ENCODE measurements around the gene ADAMTS19.

ADAMTS19 gene

DNA sequence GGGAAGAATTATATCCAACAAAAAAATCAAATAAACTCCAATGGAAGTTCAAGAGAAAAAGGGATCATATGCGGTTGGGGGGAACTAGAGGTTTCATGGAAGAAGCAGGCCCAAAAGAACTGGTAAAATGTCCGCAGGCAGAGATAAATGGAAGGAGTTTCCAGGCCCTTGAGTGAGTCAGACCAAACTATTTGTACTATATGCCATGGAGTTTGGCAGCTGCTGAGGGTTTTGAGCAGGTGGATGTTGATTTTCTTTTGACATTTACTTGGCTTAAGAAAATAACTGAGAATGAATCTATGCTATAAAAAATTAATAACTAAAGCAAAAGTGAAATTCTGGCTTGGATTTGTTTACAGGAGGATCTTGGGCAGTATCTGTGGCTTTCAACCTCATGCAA is 321.5 kb downstream of the ADAMTS19 start:
- Histone ChIP-seq H3K9me3 (no peaks in the 10 kb centered on the region), H3K4me3 (no peak overlapping the region), H3K36me3 (no peaks in the 10 kb centered on the region), H3K27me3 (no peaks in the 10 kb centered on the region), H3K4me1 (no peaks in the 10 kb centered on the region), H3K27ac (no peak overlapping the region)
- TF ChIP-seq, protein P1, sequence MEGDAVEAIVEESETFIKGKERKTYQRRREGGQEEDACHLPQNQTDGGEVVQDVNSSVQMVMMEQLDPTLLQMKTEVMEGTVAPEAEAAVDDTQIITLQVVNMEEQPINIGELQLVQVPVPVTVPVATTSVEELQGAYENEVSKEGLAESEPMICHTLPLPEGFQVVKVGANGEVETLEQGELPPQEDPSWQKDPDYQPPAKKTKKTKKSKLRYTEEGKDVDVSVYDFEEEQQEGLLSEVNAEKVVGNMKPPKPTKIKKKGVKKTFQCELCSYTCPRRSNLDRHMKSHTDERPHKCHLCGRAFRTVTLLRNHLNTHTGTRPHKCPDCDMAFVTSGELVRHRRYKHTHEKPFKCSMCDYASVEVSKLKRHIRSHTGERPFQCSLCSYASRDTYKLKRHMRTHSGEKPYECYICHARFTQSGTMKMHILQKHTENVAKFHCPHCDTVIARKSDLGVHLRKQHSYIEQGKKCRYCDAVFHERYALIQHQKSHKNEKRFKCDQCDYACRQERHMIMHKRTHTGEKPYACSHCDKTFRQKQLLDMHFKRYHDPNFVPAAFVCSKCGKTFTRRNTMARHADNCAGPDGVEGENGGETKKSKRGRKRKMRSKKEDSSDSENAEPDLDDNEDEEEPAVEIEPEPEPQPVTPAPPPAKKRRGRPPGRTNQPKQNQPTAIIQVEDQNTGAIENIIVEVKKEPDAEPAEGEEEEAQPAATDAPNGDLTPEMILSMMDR (IDR thresholded peaks at IDR 0.05): no peak
- DNase-seq: no peak
- intact Hi-C loops (cut with DNase I; ENCODE audit: low total_unique reads): no loop called here

Measured in tibial artery (tissue), 4 donors.